ENCODE results near the gene ITGAX.
"Not testable (repeated sequence)": the region's sequence is repeated elsewhere in the genome, so short reads cannot be mapped to it uniquely, and the experiment has no call there.

Gene ITGAX

GRCh38 chr16:31412750-31413149 lies 57.8 kb downstream of the ITGAX start:
- DNase-seq = no peak

DNA sequence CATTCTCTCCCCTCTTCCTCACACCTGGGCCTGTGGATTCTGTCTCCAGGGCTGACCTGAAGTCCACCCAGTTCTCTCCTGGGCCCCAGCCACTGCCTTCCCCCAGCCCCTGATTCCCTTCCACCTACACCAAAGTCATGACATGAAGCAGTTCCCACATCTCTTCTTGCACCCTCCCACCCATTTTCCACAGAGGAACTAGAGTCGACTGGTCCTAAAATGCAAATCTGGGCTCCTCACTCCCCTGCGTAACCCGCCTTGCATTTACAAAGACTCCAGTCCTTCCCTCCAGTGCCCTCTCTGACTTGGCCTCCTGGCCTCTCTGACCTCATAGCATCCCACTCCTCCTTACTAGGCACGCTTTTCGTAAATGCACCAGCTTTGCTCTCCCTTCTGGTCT lies 58.4 kb downstream of the ITGAX start:
- DNase-seq = no peak

DNA sequence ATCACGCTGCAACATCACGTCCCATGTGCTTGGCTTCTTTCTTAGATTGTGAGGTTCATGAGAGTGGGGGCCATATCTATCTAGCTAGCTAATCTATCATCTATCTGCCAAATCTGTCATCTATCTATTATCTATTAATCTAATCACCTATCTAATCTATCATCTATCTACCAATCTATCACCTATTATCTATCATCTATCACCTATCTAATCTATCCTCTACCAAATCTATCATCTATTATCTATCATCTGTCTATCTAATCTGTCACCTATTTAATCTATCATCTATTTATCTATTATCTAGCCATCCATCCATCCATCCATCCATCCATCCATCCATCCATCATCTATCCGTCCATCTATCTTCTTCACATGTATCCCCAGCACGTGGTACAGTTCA lies 59.0 kb downstream of the ITGAX start:
- no peak for DNase-seq

DNA sequence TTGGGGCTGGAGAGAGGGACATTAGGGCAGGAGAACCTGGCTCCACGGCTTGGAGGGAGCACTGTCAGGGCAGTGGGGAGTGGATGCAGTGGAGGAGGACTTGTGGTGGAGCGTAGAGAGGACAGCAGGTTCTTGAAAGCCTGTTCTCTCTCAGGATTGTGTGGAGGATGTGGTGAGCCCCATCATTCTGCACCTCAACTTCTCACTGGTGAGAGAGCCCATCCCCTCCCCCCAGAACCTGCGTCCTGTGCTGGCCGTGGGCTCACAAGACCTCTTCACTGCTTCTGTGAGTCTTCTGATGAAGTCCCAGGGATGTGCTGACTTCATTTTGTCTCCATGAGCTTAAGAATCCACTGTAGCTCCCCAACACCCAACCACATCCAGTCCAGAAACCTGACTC lies 59.7 kb downstream of the ITGAX start:
- no peak for DNase-seq

DNA sequence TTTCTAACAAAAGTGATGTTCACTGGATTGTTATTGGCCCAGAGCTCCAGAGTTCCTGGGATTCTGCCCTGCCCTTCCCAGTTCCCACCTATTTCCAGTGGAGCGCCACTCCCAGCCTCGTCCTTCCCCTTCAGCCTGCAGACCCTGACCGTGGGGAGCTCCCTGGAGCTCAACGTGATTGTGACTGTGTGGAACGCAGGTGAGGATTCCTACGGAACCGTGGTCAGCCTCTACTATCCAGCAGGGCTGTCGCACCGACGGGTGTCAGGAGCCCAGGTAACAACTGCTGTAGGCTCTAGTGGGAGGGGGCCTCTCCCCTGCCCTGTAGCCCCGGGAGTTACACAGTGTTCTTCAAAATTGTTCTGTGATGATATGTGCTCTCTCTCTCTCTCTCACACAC lies 61.4 kb downstream of the ITGAX start:
- DNase-seq = no peak

DNA sequence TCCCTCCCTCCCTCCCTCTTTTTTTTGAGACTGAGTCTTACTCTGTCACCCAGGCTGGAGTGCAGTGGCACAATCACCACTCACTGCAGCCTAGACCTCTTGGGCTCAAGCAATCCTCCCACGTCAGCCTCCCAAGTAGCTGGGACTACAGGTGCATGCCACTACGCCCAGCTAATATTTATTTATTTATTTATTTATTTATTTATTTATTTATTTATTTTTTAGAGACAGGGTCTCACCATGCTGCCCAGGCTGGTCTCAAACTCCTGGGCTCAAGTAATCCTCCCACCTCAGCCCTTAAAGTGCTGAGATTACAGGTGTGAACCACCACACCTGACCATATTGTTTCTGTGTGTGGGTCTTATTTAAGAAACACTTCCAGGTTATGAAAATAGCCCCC lies 62.1 kb downstream of the ITGAX start:
- not testable (repeated sequence) for DNase-seq

DNA sequence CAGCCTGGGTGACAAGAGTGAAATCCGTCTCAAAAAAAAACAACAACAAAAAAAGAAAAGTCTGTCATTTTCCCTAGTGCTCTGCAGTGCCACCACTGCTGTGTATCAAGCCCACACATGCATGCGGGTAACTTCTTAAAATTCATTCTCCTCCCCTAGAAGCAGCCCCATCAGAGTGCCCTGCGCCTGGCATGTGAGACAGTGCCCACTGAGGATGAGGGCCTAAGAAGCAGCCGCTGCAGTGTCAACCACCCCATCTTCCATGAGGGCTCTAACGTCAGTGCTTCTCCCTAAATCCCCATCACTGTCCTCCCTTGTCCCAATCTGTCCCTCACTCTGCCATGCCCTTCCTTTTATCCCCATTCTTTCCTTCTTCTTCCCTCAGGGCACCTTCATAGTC lies 62.9 kb downstream of the ITGAX start:
- DNase-seq = no peak

GRCh38 chr16:31420037-31420436 lies 65.1 kb downstream of the ITGAX start:
- no peak for DNase-seq

DNA sequence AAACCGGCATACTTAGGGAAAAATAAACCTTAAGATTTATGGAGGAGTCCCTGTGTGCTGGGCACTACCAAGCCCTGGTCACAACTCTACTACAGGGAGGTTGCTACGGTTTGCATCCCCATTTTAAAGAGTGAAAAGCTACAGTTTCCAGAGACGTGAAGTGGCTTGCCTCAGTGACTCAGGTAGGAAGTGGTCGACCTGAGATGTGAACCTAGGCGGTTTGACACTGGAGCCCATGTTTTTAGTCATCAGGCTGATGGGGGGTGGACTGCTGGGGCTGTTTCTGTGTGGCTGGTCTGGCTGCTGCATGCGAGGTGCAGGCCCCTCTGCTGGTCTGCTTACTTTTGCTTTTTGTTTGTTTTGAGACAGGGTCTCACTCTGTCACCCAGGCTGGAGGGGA lies 66.6 kb downstream of the ITGAX start:
- DNase-seq = no peak

- no peak for DNase-seq
Observed at GRCh38 chr16:31423241-31423640, 68.3 kb downstream of the ITGAX start.

DNA sequence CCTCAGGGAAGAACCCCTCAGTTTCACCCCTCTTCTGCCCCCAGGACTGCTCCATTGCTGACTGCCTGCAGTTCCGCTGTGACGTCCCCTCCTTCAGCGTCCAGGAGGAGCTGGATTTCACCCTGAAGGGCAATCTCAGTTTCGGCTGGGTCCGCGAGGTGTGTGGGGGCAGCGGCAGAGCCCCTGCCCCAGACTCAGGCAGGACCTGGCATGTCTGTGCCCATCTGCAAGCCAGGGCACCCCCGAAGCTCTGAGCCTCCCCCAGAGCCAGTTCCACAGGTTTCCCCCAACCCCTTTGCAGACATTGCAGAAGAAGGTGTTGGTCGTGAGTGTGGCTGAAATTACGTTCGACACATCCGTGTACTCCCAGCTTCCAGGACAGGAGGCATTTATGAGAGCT lies 68.8 kb downstream of the ITGAX start:
- no peak for DNase-seq

DNA sequence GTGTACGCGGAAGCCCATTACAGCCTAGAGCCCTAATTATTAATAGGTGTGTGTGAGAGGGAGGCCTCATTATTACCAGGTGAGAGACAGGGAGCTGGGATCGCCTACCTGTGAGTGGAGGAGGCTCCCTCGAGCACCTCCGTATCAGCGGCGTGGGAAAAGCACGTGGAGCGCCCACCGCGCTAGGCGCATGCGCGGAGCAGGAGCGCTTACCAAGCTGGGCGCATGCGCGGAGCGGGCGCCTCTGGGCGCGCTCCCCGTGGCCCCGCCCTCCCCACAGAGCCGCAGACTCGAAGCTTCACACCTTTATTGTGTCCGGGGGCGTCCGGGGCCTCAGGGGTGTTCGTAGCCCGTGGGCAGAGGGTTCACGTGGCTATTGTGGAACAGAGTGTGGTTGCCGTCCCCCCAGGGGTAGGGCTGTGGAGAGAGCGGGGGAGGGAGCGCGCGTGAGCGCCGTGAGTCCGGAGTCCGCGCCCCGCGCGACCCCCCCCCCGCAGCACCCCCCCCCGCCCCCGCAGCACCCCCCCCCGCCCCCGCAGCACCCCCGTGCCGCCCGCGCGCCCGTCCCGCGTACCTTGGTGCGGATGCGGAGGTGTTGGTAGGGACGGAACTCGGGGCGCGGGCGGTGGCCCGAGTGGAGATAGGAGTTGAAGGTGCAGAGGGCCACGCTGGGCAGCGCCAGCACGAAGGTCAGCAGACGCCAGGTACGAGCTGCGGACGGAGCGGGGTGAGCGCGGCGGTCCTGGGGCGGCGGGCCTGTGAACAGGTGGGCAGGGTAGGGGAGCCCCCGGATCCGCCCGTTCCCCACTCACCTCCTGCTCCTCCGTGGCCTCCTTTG lies 72.7 kb downstream of the ITGAX start:
- DNase-seq = no peak

GRCh38 chr16:31428279-31428597 lies 73.3 kb downstream of the ITGAX start, which contains the start of gene COX6A2:
Gene COX6A2 (minus strand): TSS chr16:31428360. CDS start chr16:31428325, 35 bp downstream.
- DNase-seq = no peak

GRCh38 chr16:31428638-31429247 lies 73.8 kb downstream of the ITGAX start:
- no peak for DNase-seq

DNA sequence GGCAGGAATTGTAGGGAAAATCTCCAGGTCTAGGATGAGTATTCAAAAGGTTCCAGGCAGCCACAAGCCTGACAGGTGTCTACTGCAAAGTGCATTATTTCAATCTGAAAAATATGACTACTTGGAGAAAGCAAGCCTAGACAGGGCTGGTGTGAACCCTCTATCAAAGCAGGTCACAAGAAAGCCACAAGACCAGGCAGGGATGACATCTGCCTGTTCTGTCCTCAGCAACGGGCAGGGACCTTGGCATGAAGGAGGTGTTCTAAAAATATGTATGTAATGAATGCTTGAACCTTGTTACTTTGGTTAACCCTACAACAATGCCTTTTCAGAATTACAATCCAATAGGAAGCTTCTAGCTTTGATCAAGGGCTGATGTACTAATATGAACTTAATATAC lies 74.3 kb downstream of the ITGAX start:
- DNase-seq = no peak

GRCh38 chr16:31429796-31430195 lies 74.8 kb downstream of the ITGAX start:
- no peak for DNase-seq

GRCh38 chr16:31430380-31431052 lies 75.5 kb downstream of the ITGAX start:
- DNase-seq = no peak

All from NCI-H1417 treated with DMSO at 0.1 percent for 48 hours (cell line).